ENCODE results near the gene ANKAR.

Gene ANKAR

GRCh38 chr2:189674374-189675112, at the start of gene ANKAR:
Gene ANKAR (plus strand): TSS chr2:189674670. CDS start chr2:189676491, 1,821 bp downstream.
- no peaks in the 10 kb centered on the region for H3K36me3 ChIP-seq (ENCODE audit: control insufficient read depth, insufficient read depth, low read length)
- H3K4me1 ChIP-seq (ENCODE audit: control insufficient read depth, insufficient read depth, low read length), result no peaks in the 10 kb centered on the region
- H3K9me3 ChIP-seq (ENCODE audit: control insufficient read depth, low read length), result no peaks in the 10 kb centered on the region
- H3K27me3 ChIP-seq (ENCODE audit: control insufficient read depth, insufficient read depth, low read length), result no peaks in the 10 kb centered on the region
- H3K4me3 ChIP-seq (ENCODE audit: low read length), result peak within 1 kb of the TSS; percentile 92
- H3K9ac ChIP-seq (ENCODE audit: low read length), result peak within 1 kb of the TSS; percentile 99

- no peaks in the 10 kb centered on the region for H3K36me3 ChIP-seq (ENCODE audit: control insufficient read depth, insufficient read depth, low read length)
- no peak overlapping the region for H3K9ac ChIP-seq (ENCODE audit: low read length)
- H3K9me3 ChIP-seq (ENCODE audit: control insufficient read depth, low read length), result no peaks in the 10 kb centered on the region
- H3K4me3 ChIP-seq (ENCODE audit: low read length), result no peak overlapping the region
- no peaks in the 10 kb centered on the region for H3K27me3 ChIP-seq (ENCODE audit: control insufficient read depth, insufficient read depth, low read length)
- H3K4me1 ChIP-seq (ENCODE audit: control insufficient read depth, insufficient read depth, low read length), result no peaks in the 10 kb centered on the region
These were observed 48.8 kb upstream of the ANKAR start for GRCh38 chr2:189625636-189626035.

- Histone ChIP-seq H3K36me3 (ENCODE audit: control insufficient read depth, insufficient read depth, low read length) (no peaks in the 10 kb centered on the region), H3K27me3 (ENCODE audit: control insufficient read depth, insufficient read depth, low read length) (no peaks in the 10 kb centered on the region)
These were observed 46.7 kb upstream of the ANKAR start for GRCh38 chr2:189627789-189628188.

GRCh38 chr2:189628817-189629530, 45.5 kb upstream of the ANKAR start:
- Histone ChIP-seq H3K27me3 (ENCODE audit: control insufficient read depth, insufficient read depth, low read length) (no peaks in the 10 kb centered on the region), H3K4me1 (ENCODE audit: control insufficient read depth, insufficient read depth, low read length) (no peaks in the 10 kb centered on the region), H3K9me3 (ENCODE audit: control insufficient read depth, low read length) (no peaks in the 10 kb centered on the region), H3K36me3 (ENCODE audit: control insufficient read depth, insufficient read depth, low read length) (no peaks in the 10 kb centered on the region), H3K4me3 (ENCODE audit: low read length) (no peak overlapping the region), H3K9ac (ENCODE audit: low read length) (no peak overlapping the region)

More at GRCh38 chr2:189627789-189628188, 46.7 kb upstream of the ANKAR start:
- Histone ChIP-seq H3K4me3 (ENCODE audit: low read length) (no peak overlapping the region), H3K9me3 (ENCODE audit: control insufficient read depth, low read length) (no peaks in the 10 kb centered on the region), H3K9ac (ENCODE audit: low read length) (no peak overlapping the region), H3K4me1 (ENCODE audit: control insufficient read depth, insufficient read depth, low read length) (no peaks in the 10 kb centered on the region)

GRCh38 chr2:189629531-189630453, 44.7 kb upstream of the ANKAR start:
- Histone ChIP-seq H3K36me3 (ENCODE audit: control insufficient read depth, insufficient read depth, low read length) (no peaks in the 10 kb centered on the region), H3K27me3 (ENCODE audit: control insufficient read depth, insufficient read depth, low read length) (no peaks in the 10 kb centered on the region), H3K4me3 (ENCODE audit: low read length) (no peak overlapping the region), H3K4me1 (ENCODE audit: control insufficient read depth, insufficient read depth, low read length) (no peaks in the 10 kb centered on the region), H3K9me3 (ENCODE audit: control insufficient read depth, low read length) (no peaks in the 10 kb centered on the region), H3K9ac (ENCODE audit: low read length) (no peak overlapping the region)

GRCh38 chr2:189631849-189632248, 42.6 kb upstream of the ANKAR start:
- no peaks in the 10 kb centered on the region for H3K9me3 ChIP-seq (ENCODE audit: control insufficient read depth, low read length)
- no peaks in the 10 kb centered on the region for H3K4me1 ChIP-seq (ENCODE audit: control insufficient read depth, insufficient read depth, low read length)
- no peaks in the 10 kb centered on the region for H3K36me3 ChIP-seq (ENCODE audit: control insufficient read depth, insufficient read depth, low read length)
- H3K27me3 ChIP-seq (ENCODE audit: control insufficient read depth, insufficient read depth, low read length), result no peaks in the 10 kb centered on the region
- H3K4me3 ChIP-seq (ENCODE audit: low read length), result no peak overlapping the region
- no peak overlapping the region for H3K9ac ChIP-seq (ENCODE audit: low read length)

GRCh38 chr2:189633392-189633811, 41.1 kb upstream of the ANKAR start:
- no peak overlapping the region for H3K4me3 ChIP-seq (ENCODE audit: low read length)
- H3K9me3 ChIP-seq (ENCODE audit: control insufficient read depth, low read length), result no peaks in the 10 kb centered on the region
- no peaks in the 10 kb centered on the region for H3K27me3 ChIP-seq (ENCODE audit: control insufficient read depth, insufficient read depth, low read length)
- H3K36me3 ChIP-seq (ENCODE audit: control insufficient read depth, insufficient read depth, low read length), result no peaks in the 10 kb centered on the region
- H3K4me1 ChIP-seq (ENCODE audit: control insufficient read depth, insufficient read depth, low read length), result peaks cover under 1% of the 10 kb centered on the region
- no peak overlapping the region for H3K9ac ChIP-seq (ENCODE audit: low read length)

GRCh38 chr2:189635353-189635752, 39.1 kb upstream of the ANKAR start:
- Histone ChIP-seq H3K4me1 (ENCODE audit: control insufficient read depth, insufficient read depth, low read length) (peaks cover 19% of the 10 kb centered on the region), H3K9ac (ENCODE audit: low read length) (no peak overlapping the region), H3K27me3 (ENCODE audit: control insufficient read depth, insufficient read depth, low read length) (no peaks in the 10 kb centered on the region), H3K4me3 (ENCODE audit: low read length) (no peak overlapping the region), H3K36me3 (ENCODE audit: control insufficient read depth, insufficient read depth, low read length) (no peaks in the 10 kb centered on the region), H3K9me3 (ENCODE audit: control insufficient read depth, low read length) (no peaks in the 10 kb centered on the region)

- Histone ChIP-seq H3K27me3 (ENCODE audit: control insufficient read depth, insufficient read depth, low read length) (no peaks in the 10 kb centered on the region), H3K4me3 (ENCODE audit: low read length) (no peak overlapping the region), H3K9me3 (ENCODE audit: control insufficient read depth, low read length) (no peaks in the 10 kb centered on the region)
These were observed 36.0 kb upstream of the ANKAR start for GRCh38 chr2:189638301-189639006.

GRCh38 chr2:189639007-189639609, 35.4 kb upstream of the ANKAR start:
- no peak overlapping the region for H3K4me3 ChIP-seq (ENCODE audit: low read length)
- H3K9me3 ChIP-seq (ENCODE audit: control insufficient read depth, low read length), result no peaks in the 10 kb centered on the region
- H3K4me1 ChIP-seq (ENCODE audit: control insufficient read depth, insufficient read depth, low read length), result peaks cover 34% of the 10 kb centered on the region
- no peaks in the 10 kb centered on the region for H3K27me3 ChIP-seq (ENCODE audit: control insufficient read depth, insufficient read depth, low read length)
- no peaks in the 10 kb centered on the region for H3K36me3 ChIP-seq (ENCODE audit: control insufficient read depth, insufficient read depth, low read length)
- H3K9ac ChIP-seq (ENCODE audit: low read length), result peak overlapping the region; percentile 48

More at GRCh38 chr2:189638301-189639006, 36.0 kb upstream of the ANKAR start:
- Histone ChIP-seq H3K4me1 (ENCODE audit: control insufficient read depth, insufficient read depth, low read length) (peaks cover 34% of the 10 kb centered on the region), H3K9ac (ENCODE audit: low read length) (no peak overlapping the region), H3K36me3 (ENCODE audit: control insufficient read depth, insufficient read depth, low read length) (no peaks in the 10 kb centered on the region)

- Histone ChIP-seq H3K9me3 (ENCODE audit: control insufficient read depth, low read length) (no peaks in the 10 kb centered on the region), H3K27me3 (ENCODE audit: control insufficient read depth, insufficient read depth, low read length) (no peaks in the 10 kb centered on the region), H3K36me3 (ENCODE audit: control insufficient read depth, insufficient read depth, low read length) (no peaks in the 10 kb centered on the region), H3K4me1 (ENCODE audit: control insufficient read depth, insufficient read depth, low read length) (peaks cover 34% of the 10 kb centered on the region), H3K9ac (ENCODE audit: low read length) (no peak overlapping the region), H3K4me3 (ENCODE audit: low read length) (no peak overlapping the region)
These were observed 33.5 kb upstream of the ANKAR start for GRCh38 chr2:189641002-189641401.

Data from mucosa of stomach (tissue), 1 donor.